GM23248 (cell line): ENCODE results near the gene RAD51D. TPM values are rescaled to one million over a fixed set of nuclear protein-coding genes. Genes with fewer than 3 reads are reported as not detected.
"Not testable (repeated sequence)": the region's sequence is repeated elsewhere in the genome, so short reads cannot be mapped to it uniquely, and the experiment has no call there.

ENCODE experiments used
- DNase-seq: peaks from one replicate; pipeline ENCODE4 v3.0.0-alpha.2; 2015
- H2AFZ ChIP-seq: fragments of 200-600 bp; sonication (generic); 2 replicates; pipeline ENCODE4 v1.6.1; 2016; ENCODE audit warnings: antibody characterized with exemption
- H3F3A ChIP-seq: fragments of 200-600 bp; sonication (generic); 2 replicates; pipeline ENCODE4 v1.6.1; 2016; ENCODE audit warnings: mild to moderate bottlenecking, antibody characterized with exemption, mixed run types; ENCODE audit not compliant: insufficient read depth
- H3K27ac ChIP-seq: fragments of 200-600 bp; sonication (generic); 2 replicates; pipeline ENCODE4 v1.5.1; 2016; ENCODE audit warnings: mild to moderate bottlenecking
- H3K27me3 ChIP-seq: fragments of 200-600 bp; sonication (generic); replicated peaks from 2 replicates; pipeline ENCODE4 v1.6.1; 2016; ENCODE audit warnings: mild to moderate bottlenecking; ENCODE audit not compliant: insufficient read depth
- H3K36me3 ChIP-seq: fragments of 200-600 bp; sonication (generic); 2 replicates; pipeline ENCODE4 v1.6.1; 2016; ENCODE audit warnings: low read depth, mild to moderate bottlenecking
- H3K4me1 ChIP-seq: fragments of 200-600 bp; sonication (generic); 2 replicates; pipeline ENCODE4 v1.6.1; 2016; ENCODE audit warnings: mild to moderate bottlenecking; ENCODE audit not compliant: insufficient read depth
- H3K4me2 ChIP-seq: fragments of 200-600 bp; sonication (generic); one replicate; pipeline ENCODE4 v1.6.1; 2016; ENCODE audit warnings: mild to moderate bottlenecking; ENCODE audit not compliant: unreplicated experiment
- H3K4me3 ChIP-seq: fragments of 200-600 bp; sonication (generic); 2 replicates; pipeline ENCODE4 v1.5.1; 2016; ENCODE audit warnings: mild to moderate bottlenecking
- H3K79me2 ChIP-seq: fragments of 200-600 bp; sonication (generic); 2 replicates; pipeline ENCODE4 v1.6.1; 2016; ENCODE audit warnings: mild to moderate bottlenecking; ENCODE audit not compliant: insufficient read depth
- H3K9ac ChIP-seq: fragments of 200-600 bp; sonication (generic); 2 replicates; pipeline ENCODE4 v1.6.1; 2016; ENCODE audit warnings: mild to moderate bottlenecking
- H3K9me2 ChIP-seq: fragments of 200-600 bp; sonication (generic); 2 replicates; pipeline ENCODE4 v1.6.1; 2016; ENCODE audit warnings: mixed run types, mild to moderate bottlenecking, moderate library complexity; ENCODE audit not compliant: insufficient read depth
- H3K9me3 ChIP-seq: fragments of 200-600 bp; sonication (generic); one replicate; pipeline ENCODE4 v1.6.1; 2017; ENCODE audit warnings: low read depth
- H4K20me1 ChIP-seq: fragments of 200-600 bp; sonication (generic); 2 replicates; pipeline ENCODE4 v1.6.0; 2016; ENCODE audit not compliant: insufficient read depth
- EZH2 ChIP-seq: fragments of 200-600 bp; sonication (generic); IDR thresholded peaks from 2 replicates; pipeline ENCODE4 v1.6.1; 2018; ENCODE audit warnings: antibody characterized with exemption, mild to moderate bottlenecking; ENCODE audit not compliant: insufficient read depth, poor library complexity, severe bottlenecking
- EZH2phosphoT487 ChIP-seq: fragments of 200-600 bp; sonication (generic); IDR thresholded peaks from 2 replicates; pipeline ENCODE4 v1.6.1; 2018; ENCODE audit warnings: antibody characterized with exemption, moderate library complexity, mild to moderate bottlenecking, low read depth; ENCODE audit not compliant: insufficient read depth
- WGBS, 2 experiments: methylation state at CpG; one replicate each; pipeline ENCODE4 v1.1.6; 2015 to 2017; ENCODE audit warnings: low lambda C conversion rate in 2 of 2, low coverage in 1 of 2; ENCODE audit errors: missing lambda C conversion rate in 2 of 2; 5-methylcytosine and 5-hydroxymethylcytosine counted together
- in situ Hi-C: fragments of 300-500 bp; cut with MboI; formaldehyde crosslinking; loops from 2 replicates; pipeline ENCODE4 v1.15.0; 2020
- polyA plus RNA-seq: library from polyadenylated mRNA; unstranded; fragments of >200 nt; fragmentation: Nextera tagmentation; extraction: Ambion mirVana; gene quantifications from 2 replicates; pipeline ENCODE4 v1.2.1, GENCODE V29; 2016
- total RNA-seq: library from RNA; depleted of rRNA; stranded (reverse); fragments of >200 nt; shearing (Covaris generic); gene quantifications from 2 replicates; pipeline ENCODE4 v1.2.3, GENCODE V29; 2014

RAD51D gene
- total and polyA plus RNA-seq, 2 experiments from 2014 or later, result 7.7 to 9.9 TPM

DNA sequence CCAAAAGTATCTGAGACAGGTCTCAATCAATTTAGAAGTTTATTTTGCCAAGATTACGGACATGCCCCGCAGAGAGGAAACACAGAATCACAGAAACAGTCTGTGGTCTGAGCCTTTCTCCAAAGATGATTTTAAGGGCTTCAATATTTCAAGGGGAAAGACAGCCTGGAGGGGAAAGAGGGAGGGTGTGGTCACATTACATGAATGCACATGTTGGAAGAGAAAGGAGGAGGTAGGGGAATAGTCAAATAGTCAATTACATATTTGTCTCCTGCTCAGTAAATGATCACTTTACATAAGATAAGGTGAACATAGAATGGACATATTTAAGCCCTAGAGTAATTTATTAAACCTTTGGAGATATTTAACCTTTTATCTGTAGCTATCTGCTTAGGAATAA is 40.3 kb upstream of the RAD51D start:
- no peaks in the 10 kb centered on the region for H3K79me2 ChIP-seq
- H3K27me3 ChIP-seq, result peaks cover 18% of the 10 kb centered on the region
- no peaks in the 10 kb centered on the region for H3K9me2 ChIP-seq
- H3K4me2 ChIP-seq, result no peak overlapping the region
- H3K9ac ChIP-seq, result no peak overlapping the region
- 29 to 40% methylated on average over 2 of the region's 2 CpGs for WGBS, 2 experiments
- H3K4me1 ChIP-seq, result no peaks in the 10 kb centered on the region
- no peak overlapping the region for H3K4me3 ChIP-seq
- no peak for DNase-seq
- no peaks in the 10 kb centered on the region for H3F3A ChIP-seq
- in situ Hi-C loops, result no loop called here
- no peak for TF ChIP-seq EZH2phosphoT487
- no peak for TF ChIP-seq EZH2
- no peak overlapping the region for H3K27ac ChIP-seq
- H3K9me3 ChIP-seq, result no peaks in the 10 kb centered on the region
- H2AFZ ChIP-seq, result no peak overlapping the region
- H4K20me1 ChIP-seq, result no peaks in the 10 kb centered on the region
- no peaks in the 10 kb centered on the region for H3K36me3 ChIP-seq

DNA sequence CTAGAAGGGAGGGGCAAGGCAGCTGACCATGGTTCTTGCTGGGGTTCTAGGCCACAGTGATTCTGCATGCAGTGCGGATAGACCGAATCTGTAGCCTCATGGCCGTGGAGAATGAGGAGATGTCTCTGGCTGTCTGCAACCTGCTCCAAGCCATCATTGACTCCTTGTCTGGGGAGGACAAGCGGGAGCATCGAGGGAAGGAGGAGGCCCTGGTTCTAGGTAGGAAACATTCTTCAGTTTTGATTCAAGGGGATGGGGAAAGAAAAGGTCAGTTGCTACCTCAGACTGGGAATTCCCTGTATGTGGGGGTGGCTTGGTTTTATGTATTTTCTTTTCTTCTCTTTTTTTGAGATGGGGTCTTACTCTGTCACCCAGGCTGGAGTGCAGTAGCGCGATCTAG is 35.6 kb upstream of the RAD51D start:
- WGBS, 2 experiments, result 71 to 77% methylated on average over 7 of the region's 7 CpGs

DNA sequence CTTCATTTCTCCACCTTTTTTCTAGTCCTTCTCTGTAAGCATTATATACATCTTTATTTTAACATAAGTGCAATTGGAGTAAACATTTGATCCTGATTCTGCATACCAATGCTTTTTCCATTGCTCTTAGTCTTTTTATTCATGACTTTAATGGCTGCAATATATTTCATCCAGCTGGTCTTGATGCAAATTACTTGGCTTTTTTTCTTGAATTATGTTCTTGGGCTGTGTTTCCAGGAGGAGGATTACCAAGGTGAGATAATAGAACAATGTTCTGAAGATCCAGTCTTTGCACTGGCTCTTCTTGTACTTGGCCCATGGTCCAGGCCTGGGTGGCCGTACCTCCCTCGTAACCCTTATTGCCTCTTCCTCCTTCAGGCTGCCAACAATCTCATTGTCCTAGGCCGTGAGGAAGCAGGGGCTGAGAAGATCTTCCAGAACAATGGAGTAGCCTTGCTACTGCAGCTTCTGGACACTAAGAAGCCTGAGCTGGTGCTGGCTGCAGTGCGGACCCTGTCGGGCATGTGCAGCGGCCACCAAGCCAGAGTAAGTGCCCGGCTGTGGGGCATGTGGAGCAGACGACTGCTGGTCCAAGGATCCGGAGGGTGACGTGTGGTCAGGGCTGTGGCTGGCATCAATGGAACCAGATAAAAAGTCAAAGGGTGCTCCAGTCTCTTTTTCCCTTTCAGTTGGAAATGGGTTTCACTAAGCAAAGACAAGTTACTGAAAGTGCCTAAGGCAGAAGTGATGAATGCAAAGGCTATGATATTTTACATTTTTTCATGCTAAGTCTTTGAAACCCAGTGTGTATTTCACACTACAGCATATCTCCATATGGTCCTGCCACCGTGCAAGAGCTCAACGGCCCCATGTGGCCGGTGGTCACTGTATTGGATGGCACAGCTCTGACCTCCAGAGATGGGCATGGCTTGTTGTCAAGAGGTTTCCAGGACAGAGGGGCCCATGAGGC is 34.8 kb upstream of the RAD51D start:
- H2AFZ ChIP-seq, result no peak overlapping the region
- no peak overlapping the region for H3K4me2 ChIP-seq
- H4K20me1 ChIP-seq, result no peaks in the 10 kb centered on the region
- H3K36me3 ChIP-seq, result no peaks in the 10 kb centered on the region
- H3K4me3 ChIP-seq, result no peak overlapping the region
- in situ Hi-C loops, result no loop called here
- no peak for TF ChIP-seq EZH2phosphoT487
- TF ChIP-seq EZH2, result no peak
- WGBS, 2 experiments, result 66 to 75% methylated on average over 13 of the region's 13 CpGs
- H3K4me1 ChIP-seq, result no peaks in the 10 kb centered on the region
- H3K79me2 ChIP-seq, result no peaks in the 10 kb centered on the region
- H3F3A ChIP-seq, result no peaks in the 10 kb centered on the region
- H3K9me3 ChIP-seq, result no peaks in the 10 kb centered on the region
- H3K27me3 ChIP-seq, result peaks cover 3% of the 10 kb centered on the region
- H3K27ac ChIP-seq, result no peak overlapping the region
- DNase-seq, result no peak
- H3K9ac ChIP-seq, result no peak overlapping the region
- H3K9me2 ChIP-seq, result no peaks in the 10 kb centered on the region

More for the DNA sequence above, 35.6 kb upstream of the RAD51D start:
- H3K9ac ChIP-seq, result no peak overlapping the region
- H3K9me2 ChIP-seq, result no peaks in the 10 kb centered on the region
- H3K9me3 ChIP-seq, result no peaks in the 10 kb centered on the region
- H3K4me2 ChIP-seq, result no peak overlapping the region
- H2AFZ ChIP-seq, result no peak overlapping the region
- H3K27ac ChIP-seq, result no peak overlapping the region
- no peaks in the 10 kb centered on the region for H3K79me2 ChIP-seq
- TF ChIP-seq EZH2phosphoT487, result no peak
- no peak for TF ChIP-seq EZH2
- no peaks in the 10 kb centered on the region for H4K20me1 ChIP-seq
- H3K36me3 ChIP-seq, result no peaks in the 10 kb centered on the region
- H3K4me1 ChIP-seq, result no peaks in the 10 kb centered on the region
- no peak for DNase-seq
- H3K27me3 ChIP-seq, result peaks cover 6% of the 10 kb centered on the region
- in situ Hi-C loops, result no loop called here
- no peak overlapping the region for H3K4me3 ChIP-seq
- no peaks in the 10 kb centered on the region for H3F3A ChIP-seq

DNA sequence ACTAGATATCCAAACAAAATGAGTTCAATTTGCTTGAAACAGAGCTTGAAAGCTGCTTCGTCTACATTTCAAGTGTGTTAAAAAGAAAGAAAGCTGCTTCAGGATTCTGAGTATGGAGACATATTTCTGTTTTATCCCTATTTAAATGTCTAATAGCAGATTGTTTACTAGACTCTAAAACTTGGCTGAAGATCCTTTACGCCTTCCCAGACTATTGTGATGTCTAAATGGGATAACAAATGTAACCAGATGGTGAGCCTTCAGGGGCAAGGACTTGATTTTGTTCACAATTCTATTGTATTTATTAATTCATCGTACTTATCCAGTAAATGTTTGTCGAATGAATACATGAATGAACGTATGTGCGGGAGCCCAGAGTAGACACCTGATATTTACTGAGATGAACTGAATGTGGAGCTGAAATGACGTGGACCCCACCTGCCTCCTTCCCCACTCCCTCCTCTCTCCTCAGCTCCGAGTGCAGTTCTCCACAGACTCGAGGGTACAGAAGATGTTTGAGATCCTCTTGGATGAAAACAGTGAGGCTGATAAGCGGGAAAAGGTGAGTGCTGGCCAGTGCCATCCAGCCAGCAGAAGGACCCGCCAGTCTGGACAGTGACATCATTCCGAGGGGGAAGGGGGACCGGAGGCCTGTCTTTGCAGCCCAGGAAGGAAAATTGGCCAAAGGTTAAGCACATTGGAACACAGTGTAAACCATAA is 32.9 kb upstream of the RAD51D start:
- Histone ChIP-seq H3K9ac (no peak overlapping the region), H2AFZ (no peak overlapping the region), H3K36me3 (no peaks in the 10 kb centered on the region), H3K27ac (no peak overlapping the region), H3K4me1 (no peaks in the 10 kb centered on the region), H3K4me2 (no peak overlapping the region), H3K79me2 (no peaks in the 10 kb centered on the region), H3K9me2 (no peaks in the 10 kb centered on the region), H3F3A (no peaks in the 10 kb centered on the region), H3K27me3 (peaks cover 1% of the 10 kb centered on the region), H3K9me3 (no peaks in the 10 kb centered on the region), H3K4me3 (no peak overlapping the region), H4K20me1 (no peaks in the 10 kb centered on the region)
- DNase-seq, result no peak
- WGBS, 2 experiments, result 40 to 42% methylated on average over 13 of the region's 13 CpGs
- TF ChIP-seq EZH2phosphoT487 (no peak), EZH2 (no peak)
- in situ Hi-C loops, result no loop called here

DNA sequence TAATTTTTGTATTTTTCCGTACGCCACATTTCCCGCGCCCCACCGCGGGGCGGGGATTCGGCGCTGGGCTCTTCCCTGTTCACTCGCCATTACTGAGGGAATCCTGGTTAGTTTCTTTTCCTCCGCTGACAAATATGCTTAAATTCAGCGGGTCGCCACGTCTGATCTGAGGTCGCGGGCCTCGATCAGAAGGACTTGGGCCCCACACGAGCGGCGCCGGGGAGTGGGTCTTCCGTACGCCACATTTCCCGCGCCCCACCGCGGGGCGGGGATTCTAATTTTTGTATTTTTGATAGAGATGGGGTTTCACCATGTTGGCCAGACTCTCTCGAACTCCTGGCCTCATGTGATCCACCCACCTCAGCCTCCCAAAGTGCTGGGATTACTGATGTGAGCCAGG is 31.4 kb upstream of the RAD51D start:
- H3K4me2 ChIP-seq, H3K9ac ChIP-seq, H3K4me3 ChIP-seq, H3K9me3 ChIP-seq, H3K27ac ChIP-seq, H4K20me1 ChIP-seq, in situ Hi-C loops, H3K9me2 ChIP-seq, H3K4me1 ChIP-seq, DNase-seq, H3K27me3 ChIP-seq, H3K36me3 ChIP-seq, H2AFZ ChIP-seq, H3K79me2 ChIP-seq, H3F3A ChIP-seq: not testable (repeated sequence)
- 81 to 84% methylated on average over 29 of the region's 29 CpGs for WGBS, 2 experiments
